ENCODE measurements around the gene CES1. TPM values are rescaled to one million over a fixed set of nuclear protein-coding genes. Genes with fewer than 3 reads are reported as not detected.
"Not testable (repeated sequence)": the region's sequence is repeated elsewhere in the genome, so short reads cannot be mapped to it uniquely, and the experiment has no call there.

The CES1 gene
- total RNA-seq, 1 experiment from 2014 or later: 1.5 TPM

- in situ Hi-C loops (cut with HindIII; ENCODE audit: low pct_unique_long_range_greater_than_20kb, low sequenced_read_pairs): no loop called here
- no peak for DNase-seq (ENCODE audit: low read depth)
These were observed 2.7 kb upstream of the CES1 start for GRCh38 chr16:55835581-55835980.

GRCh38 chr16:55835173-55835572, 2.3 kb upstream of the CES1 start:
- DNase-seq (ENCODE audit: low read depth); in situ Hi-C loops (cut with HindIII; ENCODE audit: low pct_unique_long_range_greater_than_20kb, low sequenced_read_pairs): not testable (repeated sequence)

GRCh38 chr16:55834049-55834448, 1.2 kb upstream of the CES1 start:
- in situ Hi-C loops (cut with HindIII; ENCODE audit: low pct_unique_long_range_greater_than_20kb, low sequenced_read_pairs): no loop called here
- DNase-seq (ENCODE audit: low read depth): no peak

GRCh38 chr16:55832425-55832772, 497 bp downstream of the CES1 start:
- no peak for DNase-seq (ENCODE audit: low read depth)
- in situ Hi-C loops (cut with HindIII; ENCODE audit: low pct_unique_long_range_greater_than_20kb, low sequenced_read_pairs): no loop called here

GRCh38 chr16:55830658-55831294, 2.1 kb downstream of the CES1 start:
- DNase-seq (ENCODE audit: low read depth): no peak
- in situ Hi-C loops (cut with HindIII; ENCODE audit: low pct_unique_long_range_greater_than_20kb, low sequenced_read_pairs): no loop called here

GRCh38 chr16:55829232-55829631, 3.7 kb downstream of the CES1 start:
- in situ Hi-C loops (cut with HindIII; ENCODE audit: low pct_unique_long_range_greater_than_20kb, low sequenced_read_pairs); DNase-seq (ENCODE audit: low read depth): not testable (repeated sequence)

GRCh38 chr16:55828680-55829079, 4.2 kb downstream of the CES1 start:
- no peak for DNase-seq (ENCODE audit: low read depth)
- in situ Hi-C loops (cut with HindIII; ENCODE audit: low pct_unique_long_range_greater_than_20kb, low sequenced_read_pairs): no loop called here

- DNase-seq (ENCODE audit: low read depth): no peak
- in situ Hi-C loops (cut with HindIII; ENCODE audit: low pct_unique_long_range_greater_than_20kb, low sequenced_read_pairs): no loop called here
These were observed 7.7 kb downstream of the CES1 start for GRCh38 chr16:55825115-55825728.

- in situ Hi-C loops (cut with HindIII; ENCODE audit: low pct_unique_long_range_greater_than_20kb, low sequenced_read_pairs): no loop called here
- DNase-seq (ENCODE audit: low read depth): no peak
These were observed 8.4 kb downstream of the CES1 start for GRCh38 chr16:55824473-55825000.

- no peak for DNase-seq (ENCODE audit: low read depth)
- in situ Hi-C loops (cut with HindIII; ENCODE audit: low pct_unique_long_range_greater_than_20kb, low sequenced_read_pairs): no loop called here
These were observed 10.6 kb downstream of the CES1 start for GRCh38 chr16:55822280-55822810.

- no peak for DNase-seq (ENCODE audit: low read depth)
- in situ Hi-C loops (cut with HindIII; ENCODE audit: low pct_unique_long_range_greater_than_20kb, low sequenced_read_pairs): no loop called here
These were observed 11.7 kb downstream of the CES1 start for GRCh38 chr16:55821210-55821609.

- DNase-seq (ENCODE audit: low read depth): no peak
- in situ Hi-C loops (cut with HindIII; ENCODE audit: low pct_unique_long_range_greater_than_20kb, low sequenced_read_pairs): no loop called here
These were observed 12.3 kb downstream of the CES1 start for GRCh38 chr16:55820615-55821014.

- no peak for DNase-seq (ENCODE audit: low read depth)
- in situ Hi-C loops (cut with HindIII; ENCODE audit: low pct_unique_long_range_greater_than_20kb, low sequenced_read_pairs): no loop called here
These were observed 15.5 kb downstream of the CES1 start for GRCh38 chr16:55817236-55817912.

- in situ Hi-C loops (cut with HindIII; ENCODE audit: low pct_unique_long_range_greater_than_20kb, low sequenced_read_pairs): not testable (repeated sequence)
These were observed 16.7 kb downstream of the CES1 start for GRCh38 chr16:55816222-55816621.

GRCh38 chr16:55815320-55815719, 17.6 kb downstream of the CES1 start:
- in situ Hi-C loops (cut with HindIII; ENCODE audit: low pct_unique_long_range_greater_than_20kb, low sequenced_read_pairs): no loop called here
- no peak for DNase-seq (ENCODE audit: low read depth)

More at GRCh38 chr16:55816222-55816621, 16.7 kb downstream of the CES1 start:
- DNase-seq (ENCODE audit: low read depth): not testable (repeated sequence)

- in situ Hi-C loops (cut with HindIII; ENCODE audit: low pct_unique_long_range_greater_than_20kb, low sequenced_read_pairs); DNase-seq (ENCODE audit: low read depth): not testable (repeated sequence)
These were observed 18.7 kb downstream of the CES1 start for GRCh38 chr16:55814174-55814573.

- in situ Hi-C loops (cut with HindIII; ENCODE audit: low pct_unique_long_range_greater_than_20kb, low sequenced_read_pairs); DNase-seq (ENCODE audit: low read depth): not testable (repeated sequence)
These were observed 19.2 kb downstream of the CES1 start for GRCh38 chr16:55813730-55814129.

GRCh38 chr16:55812951-55813350, 19.9 kb downstream of the CES1 start:
- no peak for DNase-seq (ENCODE audit: low read depth)
- in situ Hi-C loops (cut with HindIII; ENCODE audit: low pct_unique_long_range_greater_than_20kb, low sequenced_read_pairs): no loop called here

GRCh38 chr16:55811811-55812210, 21.1 kb downstream of the CES1 start:
- DNase-seq (ENCODE audit: low read depth): no peak
- in situ Hi-C loops (cut with HindIII; ENCODE audit: low pct_unique_long_range_greater_than_20kb, low sequenced_read_pairs): no loop called here

Measured in Caki2 (cell line).